ENCODE data around the gene SAP30BP.

DNA sequence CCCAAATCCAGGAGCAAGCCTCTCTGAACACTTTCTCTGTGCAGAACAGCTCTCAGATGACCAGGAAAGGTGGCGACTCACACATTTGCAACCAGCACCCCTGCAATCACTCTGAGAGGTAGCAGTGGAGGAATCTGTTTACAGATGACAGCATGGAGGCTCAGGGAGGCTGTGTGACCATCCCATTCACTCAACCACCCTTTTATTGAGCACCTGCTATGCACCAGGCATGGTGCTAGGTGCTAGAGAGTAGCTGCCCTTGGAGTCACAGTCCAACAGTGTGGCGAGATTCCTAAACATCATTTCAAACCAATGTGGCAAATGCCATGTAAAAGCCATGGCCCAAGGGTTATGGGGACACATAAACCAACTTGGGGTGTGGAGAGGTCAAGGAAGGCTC is 52.6 kb downstream of the SAP30BP start:
- TF ChIP-seq CTCF (IDR thresholded peaks at IDR 0.05) = no peak
- TF ChIP-seq ZFX (IDR thresholded peaks at IDR 0.05; ENCODE audit: borderline replicate concordance) = no peak

All from 22Rv1 (cell line).